GM19023 (cell line): ENCODE data around the gene NOC4L.
"Not testable (repeated sequence)": the region's sequence is repeated elsewhere in the genome, so short reads cannot be mapped to it uniquely, and the experiment has no call there.

ENCODE experiments used
- ATAC-seq: cut with Tn5 transposase; IDR thresholded peaks from one replicate; pipeline ENCODE4 v1.9.1; 2021; ENCODE audit warnings: mild to moderate bottlenecking, moderate library complexity; ENCODE audit not compliant: unreplicated experiment

Gene NOC4L

GRCh38 chr12:132141976-132142678 is 2.1 kb upstream of the NOC4L start:
- no peak for ATAC-seq

DNA sequence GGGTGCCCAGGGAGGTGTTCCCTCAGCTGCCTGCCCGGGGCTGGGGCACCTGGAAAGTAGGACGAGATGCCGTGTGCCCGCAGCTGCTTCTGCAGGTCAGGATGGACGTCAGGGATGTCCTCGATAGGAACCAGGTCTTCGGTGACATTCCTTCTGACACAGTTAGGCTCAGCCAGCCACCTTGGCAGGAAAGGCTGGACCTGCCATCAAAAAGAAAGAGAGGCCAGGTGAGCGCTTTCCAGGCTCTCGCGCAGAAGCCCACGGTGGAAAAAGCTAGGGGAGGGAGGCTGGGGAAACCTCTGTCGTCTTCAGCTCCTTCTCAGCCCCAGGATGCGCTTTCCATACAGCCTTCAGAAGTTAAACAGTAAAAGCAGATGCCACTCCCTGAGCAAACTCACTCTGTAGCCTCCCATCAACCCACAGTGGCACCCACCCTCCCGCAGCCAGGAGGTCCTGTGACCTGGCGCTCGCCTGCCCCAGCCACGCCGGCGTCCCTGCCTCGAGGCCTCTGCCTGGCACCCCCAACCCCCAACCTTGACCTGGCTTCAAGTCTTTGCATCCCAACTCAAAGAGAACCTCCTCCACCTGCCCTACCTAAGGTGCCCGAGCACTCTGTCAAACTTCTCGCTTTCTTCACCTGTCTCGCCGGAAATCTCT is 1.4 kb upstream of the NOC4L start:
- no peak for ATAC-seq

GRCh38 chr12:132143336-132144071 is 753 bp upstream of the NOC4L start:
- ATAC-seq = peak; percentile 26

DNA sequence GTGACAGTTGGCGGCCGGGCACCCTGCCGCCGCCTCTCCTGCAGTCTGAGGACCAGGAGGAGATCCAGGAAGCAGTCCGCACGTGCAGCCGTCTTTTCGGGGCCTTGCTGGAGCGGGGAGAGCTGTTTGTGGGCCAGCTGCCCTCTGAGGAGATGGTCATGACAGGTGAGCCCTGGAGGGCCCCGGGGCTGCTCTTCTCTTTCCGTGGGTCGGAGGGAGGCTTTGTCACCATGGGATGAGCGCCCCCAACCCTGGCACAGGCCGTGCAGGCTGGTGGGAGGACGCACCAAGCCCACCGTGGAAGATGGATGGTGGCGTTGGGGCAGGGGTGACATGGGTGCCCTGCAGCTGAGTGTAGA is 532 bp downstream of the NOC4L start:
- ATAC-seq = no peak

GRCh38 chr12:132145334-132145733 is 1.1 kb downstream of the NOC4L start:
- no peak for ATAC-seq

GRCh38 chr12:132146098-132146497 is 1.8 kb downstream of the NOC4L start:
- ATAC-seq = no peak

GRCh38 chr12:132146772-132147422 is 2.6 kb downstream of the NOC4L start:
- ATAC-seq = no peak

DNA sequence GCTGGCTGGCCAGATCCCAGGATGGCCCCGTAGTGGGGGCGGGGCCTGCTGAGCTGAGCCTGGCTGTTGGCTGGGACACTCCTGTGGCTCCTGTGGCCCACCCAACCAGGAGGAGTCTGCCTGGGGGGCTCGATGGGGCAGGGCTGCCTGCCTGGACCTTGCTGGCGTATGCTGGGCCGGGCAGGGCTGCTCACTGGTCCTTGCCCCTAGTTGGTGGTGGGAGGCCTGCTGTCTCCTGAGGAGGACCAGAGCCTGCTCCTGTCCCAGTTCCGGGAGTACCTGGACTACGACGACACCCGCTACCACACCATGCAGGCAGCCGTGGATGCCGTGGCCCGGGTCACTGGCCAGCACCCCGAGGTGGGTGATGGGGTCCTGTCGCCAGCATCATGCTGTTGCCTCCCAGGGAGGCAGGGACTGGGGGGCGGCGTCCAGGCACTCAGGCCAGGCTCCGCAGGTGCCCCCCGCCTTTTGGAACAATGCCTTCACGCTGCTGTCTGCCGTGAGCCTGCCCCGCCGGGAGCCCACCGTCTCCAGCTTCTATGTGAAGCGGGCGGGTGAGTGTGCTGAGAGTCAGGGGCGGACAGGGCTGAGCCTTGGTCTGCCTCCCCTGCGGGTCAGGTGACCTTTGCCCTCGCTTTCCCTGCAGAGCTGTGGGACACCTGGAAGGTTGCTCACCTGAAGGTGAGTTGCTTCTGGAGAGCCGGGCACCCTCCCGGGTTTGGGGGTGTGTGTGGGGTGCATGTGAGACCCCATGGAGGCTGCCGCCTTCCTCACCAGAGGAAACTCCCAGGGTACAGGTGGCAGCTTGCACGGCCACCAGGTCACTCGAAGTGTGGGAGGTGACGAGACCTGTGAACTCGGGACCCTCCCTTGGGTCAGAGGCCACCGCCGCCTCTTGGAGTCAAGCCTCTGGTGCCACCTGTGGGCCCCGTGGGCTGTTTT is 3.4 kb downstream of the NOC4L start:
- ATAC-seq = no peak

- ATAC-seq = no peak
These were observed 4.2 kb downstream of the NOC4L start for GRCh38 chr12:132148368-132149045.

- ATAC-seq = not testable (repeated sequence)
These were observed 5.3 kb downstream of the NOC4L start for GRCh38 chr12:132149526-132149925.

- no peak for ATAC-seq
These were observed 6.5 kb downstream of the NOC4L start for GRCh38 chr12:132150780-132151144.

DNA sequence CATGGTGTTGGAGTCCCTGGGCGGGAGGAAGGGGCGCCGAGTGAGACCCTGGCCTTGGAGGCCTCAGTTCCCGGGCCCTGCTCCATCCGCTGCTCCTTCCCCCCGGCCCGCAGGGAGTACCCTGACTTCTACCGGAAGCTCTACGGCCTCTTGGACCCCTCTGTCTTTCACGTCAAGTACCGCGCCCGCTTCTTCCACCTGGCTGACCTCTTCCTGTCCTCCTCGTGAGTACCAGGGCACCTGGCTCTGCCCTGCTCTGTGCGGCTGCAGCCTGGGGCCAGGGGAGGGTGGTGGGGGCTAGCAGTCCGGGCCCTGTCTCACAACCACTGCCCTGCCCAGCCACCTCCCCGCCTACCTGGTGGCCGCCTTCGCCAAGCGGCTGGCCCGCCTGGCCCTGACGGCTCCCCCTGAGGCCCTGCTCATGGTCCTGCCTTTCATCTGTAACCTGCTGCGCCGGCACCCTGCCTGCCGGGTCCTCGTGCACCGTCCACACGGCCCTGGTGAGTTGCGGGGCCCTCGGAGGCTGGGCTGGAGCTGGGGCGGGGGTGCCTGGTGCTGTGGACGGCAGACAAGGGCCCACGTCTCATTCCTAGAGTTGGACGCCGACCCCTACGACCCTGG is 7.0 kb downstream of the NOC4L start:
- ATAC-seq = no peak

DNA sequence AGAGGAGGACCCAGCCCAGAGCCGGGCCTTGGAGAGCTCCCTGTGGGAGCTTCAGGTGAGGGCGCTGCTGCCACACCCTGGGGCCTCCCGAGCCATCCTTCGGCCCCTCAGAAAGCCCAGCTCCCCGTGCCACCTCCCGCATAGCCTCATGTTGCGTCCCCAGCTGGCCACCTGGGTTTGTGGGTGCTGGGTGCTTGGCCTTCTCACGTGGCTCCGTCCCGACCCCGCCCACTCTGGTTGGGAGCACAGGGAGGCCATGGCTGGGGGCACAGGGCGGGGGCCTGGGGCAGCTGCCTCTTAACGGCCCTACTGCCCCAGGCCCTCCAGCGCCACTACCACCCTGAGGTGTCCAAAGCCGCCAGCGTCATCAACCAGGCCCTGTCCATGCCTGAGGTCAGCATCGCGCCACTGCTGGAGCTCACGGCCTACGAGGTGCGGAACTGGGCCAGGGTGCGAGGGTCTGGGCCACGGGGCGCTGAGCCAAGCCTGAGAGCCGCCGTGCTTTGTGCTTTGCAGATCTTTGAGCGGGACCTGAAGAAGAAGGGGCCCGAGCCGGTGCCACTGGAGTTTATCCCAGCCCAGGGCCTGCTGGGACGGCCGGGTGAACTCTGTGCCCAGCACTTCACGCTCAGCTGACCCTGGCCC is 7.6 kb downstream of the NOC4L start:
- no peak for ATAC-seq

- ATAC-seq = no peak
These were observed 8.2 kb downstream of the NOC4L start for GRCh38 chr12:132152411-132152821.

- ATAC-seq = no peak
These were observed 8.7 kb downstream of the NOC4L start for GRCh38 chr12:132152953-132153352.

DNA sequence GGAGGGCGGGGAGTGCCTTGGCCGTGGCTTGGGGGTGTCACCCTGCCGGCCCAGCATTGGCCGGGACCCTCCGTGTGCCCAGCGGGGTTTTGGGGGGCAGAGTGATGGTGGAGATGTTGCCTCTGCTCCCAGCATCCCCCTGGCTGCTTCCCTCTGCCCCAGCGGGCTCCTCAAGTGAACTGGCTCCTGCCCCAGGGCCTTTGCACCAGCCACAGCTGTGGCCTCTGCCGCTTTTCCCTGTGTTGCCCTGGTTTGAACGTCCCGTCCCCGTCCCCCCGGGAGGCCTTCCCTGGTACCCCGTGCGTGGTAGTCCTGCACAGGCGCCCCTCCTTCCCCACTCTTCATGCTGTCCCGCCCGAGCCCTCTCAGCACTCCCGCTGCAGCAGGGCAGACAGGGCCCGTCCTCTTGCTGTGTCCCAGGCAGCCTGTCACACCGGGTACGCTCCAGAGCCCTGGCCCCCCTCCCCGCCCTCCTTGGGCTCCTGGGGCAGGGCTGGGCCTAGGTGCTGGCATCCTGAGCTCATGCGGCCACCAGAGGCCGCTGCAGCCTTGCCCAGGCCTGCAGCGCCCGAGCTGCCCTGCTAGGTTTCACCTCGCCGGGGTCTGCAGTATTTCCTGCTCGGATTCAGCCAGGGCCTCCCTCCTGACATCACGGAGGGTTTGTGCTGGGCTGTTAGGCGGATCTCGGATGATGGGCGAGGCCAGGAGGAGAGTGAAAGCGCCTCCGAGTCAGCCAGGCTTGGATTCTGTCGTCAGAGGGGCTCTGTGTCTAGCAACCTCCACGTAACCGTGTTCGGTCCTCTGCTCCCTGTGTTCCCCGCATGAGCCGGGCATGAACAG is 9.5 kb downstream of the NOC4L start:
- peak; percentile 89 for ATAC-seq

DNA sequence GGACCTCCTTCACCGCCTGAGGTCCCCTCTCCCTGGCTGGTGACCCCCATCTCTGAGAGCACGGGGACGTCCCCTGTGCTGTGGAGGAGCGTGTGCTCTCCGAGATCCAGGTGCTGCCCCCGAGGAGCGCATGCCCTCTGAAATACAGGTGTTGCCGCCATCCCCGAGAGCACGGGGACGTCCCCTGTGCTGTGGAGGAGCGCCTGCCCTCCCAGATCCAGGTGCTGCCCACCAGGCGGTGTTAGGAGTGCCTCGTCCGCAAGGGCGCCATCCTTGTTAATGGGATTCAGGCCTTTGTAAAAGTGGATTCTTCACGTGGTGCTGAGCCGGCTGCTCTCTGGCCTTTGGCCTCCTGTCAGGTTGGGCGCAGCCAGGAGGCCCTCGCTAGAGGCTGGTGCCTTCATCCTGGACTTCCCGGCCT is 10.1 kb downstream of the NOC4L start:
- ATAC-seq = peak; percentile 25
